ENCODE data around the gene PEMT.

DNA sequence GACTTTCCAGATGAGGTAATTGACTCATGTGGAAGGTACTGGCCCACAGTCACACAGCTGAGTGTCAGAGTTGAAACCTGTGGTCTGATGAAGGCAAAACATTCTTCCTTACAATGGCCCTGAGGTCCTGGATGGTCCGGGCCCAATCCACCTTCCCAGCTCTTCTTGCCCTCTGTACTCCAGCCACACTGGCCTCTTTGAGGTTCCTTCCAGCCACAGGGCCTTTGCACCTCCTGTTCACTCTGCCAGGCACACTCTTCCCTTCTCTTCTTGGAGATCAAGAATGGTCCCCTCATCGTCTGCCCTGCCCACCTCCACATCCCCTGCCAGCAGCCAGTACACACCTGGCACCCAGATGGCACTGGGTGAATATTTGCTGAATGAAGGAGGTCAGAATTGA, 6.5 kb upstream of the PEMT start:
- TF ChIP-seq, protein P1, sequence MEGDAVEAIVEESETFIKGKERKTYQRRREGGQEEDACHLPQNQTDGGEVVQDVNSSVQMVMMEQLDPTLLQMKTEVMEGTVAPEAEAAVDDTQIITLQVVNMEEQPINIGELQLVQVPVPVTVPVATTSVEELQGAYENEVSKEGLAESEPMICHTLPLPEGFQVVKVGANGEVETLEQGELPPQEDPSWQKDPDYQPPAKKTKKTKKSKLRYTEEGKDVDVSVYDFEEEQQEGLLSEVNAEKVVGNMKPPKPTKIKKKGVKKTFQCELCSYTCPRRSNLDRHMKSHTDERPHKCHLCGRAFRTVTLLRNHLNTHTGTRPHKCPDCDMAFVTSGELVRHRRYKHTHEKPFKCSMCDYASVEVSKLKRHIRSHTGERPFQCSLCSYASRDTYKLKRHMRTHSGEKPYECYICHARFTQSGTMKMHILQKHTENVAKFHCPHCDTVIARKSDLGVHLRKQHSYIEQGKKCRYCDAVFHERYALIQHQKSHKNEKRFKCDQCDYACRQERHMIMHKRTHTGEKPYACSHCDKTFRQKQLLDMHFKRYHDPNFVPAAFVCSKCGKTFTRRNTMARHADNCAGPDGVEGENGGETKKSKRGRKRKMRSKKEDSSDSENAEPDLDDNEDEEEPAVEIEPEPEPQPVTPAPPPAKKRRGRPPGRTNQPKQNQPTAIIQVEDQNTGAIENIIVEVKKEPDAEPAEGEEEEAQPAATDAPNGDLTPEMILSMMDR (IDR thresholded peaks at IDR 0.05), result no peak
- no peak for TF ChIP-seq POLR2A (IDR thresholded peaks at IDR 0.05)
